Activated CD4-positive, CD25-positive, alpha-beta regulatory T cell treated with anti-CD3 and anti-CD28 coated beads, Interleukin-2, amount 50 U/mL, for 72 hours (primary cell): ENCODE results near the gene C13orf46.

Source experiments
- DNase-seq: peaks from one replicate; pipeline ENCODE4 v3.0.0; 2021

Gene C13orf46

GRCh38 chr13:113920606-113921286 lies 53.1 kb downstream of the C13orf46 start:
- DNase-seq, result peak; percentile 23

GRCh38 chr13:113919761-113920559 lies 53.9 kb downstream of the C13orf46 start:
- peak; percentile 18 for DNase-seq

- peak; percentile 15 for DNase-seq
These were observed 54.7 kb downstream of the C13orf46 start for GRCh38 chr13:113918981-113919701.

- peak; percentile 16 for DNase-seq
These were observed 55.3 kb downstream of the C13orf46 start for GRCh38 chr13:113918580-113918979.

- peak; percentile 25 for DNase-seq
These were observed 56.1 kb downstream of the C13orf46 start for GRCh38 chr13:113917594-113918371.

GRCh38 chr13:113917096-113917495 lies 56.8 kb downstream of the C13orf46 start:
- peak; percentile 26 for DNase-seq

GRCh38 chr13:113916330-113916815 lies 57.5 kb downstream of the C13orf46 start:
- no peak for DNase-seq

- no peak for DNase-seq
These were observed 58.0 kb downstream of the C13orf46 start for GRCh38 chr13:113915786-113916329.

GRCh38 chr13:113915012-113915763 lies 58.7 kb downstream of the C13orf46 start:
- no peak for DNase-seq

GRCh38 chr13:113914333-113915011 lies 59.4 kb downstream of the C13orf46 start:
- DNase-seq, result no peak

GRCh38 chr13:113913838-113914237 lies 60.0 kb downstream of the C13orf46 start:
- DNase-seq, result peak; percentile 11

GRCh38 chr13:113913408-113913807 lies 60.5 kb downstream of the C13orf46 start:
- DNase-seq, result peak; percentile 22

GRCh38 chr13:113912596-113912995 lies 61.3 kb downstream of the C13orf46 start:
- DNase-seq, result no peak

GRCh38 chr13:113907635-113908617 lies 66.0 kb downstream of the C13orf46 start:
- no peak for DNase-seq

GRCh38 chr13:113906571-113906970 lies 67.3 kb downstream of the C13orf46 start:
- peak; percentile 4 for DNase-seq

- peak; percentile 3 for DNase-seq
These were observed 67.9 kb downstream of the C13orf46 start for GRCh38 chr13:113905942-113906341.

GRCh38 chr13:113905018-113905417 lies 68.9 kb downstream of the C13orf46 start:
- no peak for DNase-seq

GRCh38 chr13:113904411-113904810 lies 69.5 kb downstream of the C13orf46 start:
- peak; percentile 27 for DNase-seq

GRCh38 chr13:113903912-113904311 lies 70.0 kb downstream of the C13orf46 start:
- no peak for DNase-seq
